ENCODE measurements around the gene SLC1A7.

Gene SLC1A7

GRCh38 chr1:53180226-53180625 lies 37.8 kb upstream of the SLC1A7 start:
- Histone ChIP-seq H3K9me3 (replicated peaks; ENCODE audit: low read length) (no peaks in the 10 kb centered on the region), H3K4me1 (ENCODE audit: control insufficient read depth, insufficient read depth, low read length) (peaks cover 3% of the 10 kb centered on the region), H3K4me2 (ENCODE audit: low read length) (no peak overlapping the region), H3K36me3 (ENCODE audit: insufficient read depth, low read length) (no peaks in the 10 kb centered on the region), H3K9ac (ENCODE audit: low read depth, low read length) (no peak overlapping the region), H3K4me3 (ENCODE audit: low read length) (no peak overlapping the region), H3K27me3 (ENCODE audit: control insufficient read depth, insufficient read depth, low read length) (peaks cover 30% of the 10 kb centered on the region)

DNA sequence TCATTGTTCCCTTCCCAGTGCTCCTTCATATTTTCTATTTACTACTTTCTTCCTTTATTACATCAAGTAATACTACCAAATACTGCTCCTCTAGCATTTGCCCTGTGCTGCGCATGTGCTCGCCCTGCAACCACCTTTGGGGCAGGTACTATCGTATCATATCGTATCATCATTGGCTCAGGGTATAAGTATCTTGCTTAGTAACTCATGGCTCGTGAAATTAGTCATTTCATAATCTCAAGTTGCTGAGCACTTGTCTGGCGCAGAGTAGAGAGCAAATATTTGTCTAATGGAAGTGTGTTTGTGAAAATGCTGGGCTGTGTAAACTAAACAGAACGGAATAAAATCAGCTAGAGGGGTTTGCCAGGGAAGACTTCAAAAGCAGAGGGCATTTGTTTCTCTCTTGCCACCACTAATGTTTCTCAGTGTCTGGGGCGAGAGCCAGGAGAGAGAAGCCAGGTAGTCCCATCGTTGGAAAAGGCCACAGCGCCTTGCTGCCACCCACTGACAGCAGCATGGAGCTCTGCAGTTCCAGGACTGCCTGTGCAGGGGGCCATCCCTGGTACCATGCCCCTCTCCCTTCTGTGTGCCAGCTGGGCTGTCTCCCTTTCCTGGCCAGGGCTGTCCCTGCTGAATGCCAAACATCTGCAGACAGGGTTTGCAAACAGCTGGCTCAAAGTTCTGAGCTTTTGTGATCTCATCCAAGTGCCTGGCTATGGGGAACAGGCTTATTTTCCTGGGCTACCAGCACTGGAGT lies 34.2 kb upstream of the SLC1A7 start:
- H3K27me3 ChIP-seq (ENCODE audit: control insufficient read depth, insufficient read depth, low read length): peaks cover 30% of the 10 kb centered on the region
- no peak overlapping the region for H3K9ac ChIP-seq (ENCODE audit: low read depth, low read length)
- no peaks in the 10 kb centered on the region for H3K9me3 ChIP-seq (replicated peaks; ENCODE audit: low read length)
- H3K4me1 ChIP-seq (ENCODE audit: control insufficient read depth, insufficient read depth, low read length): peaks cover 7% of the 10 kb centered on the region
- no peak overlapping the region for H3K4me3 ChIP-seq (ENCODE audit: low read length)
- no peak overlapping the region for H3K4me2 ChIP-seq (ENCODE audit: low read length)
- no peaks in the 10 kb centered on the region for H3K36me3 ChIP-seq (ENCODE audit: insufficient read depth, low read length)

DNA sequence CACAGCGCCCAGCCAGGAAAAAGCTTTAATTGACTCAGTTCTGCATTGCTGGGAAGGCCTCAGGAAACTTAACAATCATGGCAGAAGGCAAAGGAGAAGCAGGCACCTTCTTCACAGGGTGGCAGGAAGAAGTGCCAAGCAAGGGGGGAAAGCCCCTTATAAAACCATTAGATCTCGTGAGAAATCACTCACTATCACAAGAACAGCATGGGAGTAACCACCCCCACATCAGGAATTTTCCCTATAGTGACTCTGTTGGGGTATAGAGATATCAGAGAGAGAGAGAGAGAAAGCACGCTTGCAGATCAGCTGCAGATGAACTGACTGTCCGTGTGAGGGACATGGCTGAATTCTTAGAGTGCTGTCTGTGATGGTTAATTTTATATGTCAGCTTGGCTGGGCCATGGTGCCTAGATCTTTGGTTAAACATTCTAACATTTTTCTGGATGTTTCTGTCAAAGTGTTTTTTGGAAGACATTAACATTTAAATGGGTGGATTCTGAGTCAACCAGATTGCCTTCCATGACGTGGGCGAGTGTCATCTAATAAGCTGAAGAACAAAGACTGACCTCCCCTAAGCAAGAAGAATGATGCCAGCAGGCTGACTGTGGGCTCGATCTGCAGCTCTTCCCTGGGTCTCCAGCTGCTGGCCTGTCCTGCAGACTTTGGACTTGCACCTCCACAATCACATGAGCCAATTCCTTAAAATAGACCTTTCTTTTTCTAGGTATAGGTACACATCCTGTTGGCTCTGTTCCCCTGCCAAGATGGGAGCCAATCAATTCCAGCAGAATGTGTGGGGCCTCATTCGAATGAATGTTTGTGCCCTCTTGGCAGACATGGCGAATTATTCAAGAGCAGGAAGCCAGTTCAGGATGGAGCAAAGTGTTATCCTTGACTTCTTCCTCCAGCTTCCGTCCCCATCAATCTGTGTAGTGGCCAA lies 32.8 kb upstream of the SLC1A7 start:
- Histone ChIP-seq H3K27me3 (ENCODE audit: control insufficient read depth, insufficient read depth, low read length) (peaks cover 23% of the 10 kb centered on the region), H3K4me3 (ENCODE audit: low read length) (no peak overlapping the region), H3K36me3 (ENCODE audit: insufficient read depth, low read length) (no peaks in the 10 kb centered on the region), H3K4me1 (ENCODE audit: control insufficient read depth, insufficient read depth, low read length) (peaks cover 7% of the 10 kb centered on the region), H3K9ac (ENCODE audit: low read depth, low read length) (no peak overlapping the region), H3K9me3 (replicated peaks; ENCODE audit: low read length) (no peaks in the 10 kb centered on the region), H3K4me2 (ENCODE audit: low read length) (no peak overlapping the region)

GRCh38 chr1:53172426-53173128 lies 30.1 kb upstream of the SLC1A7 start:
- H3K9me3 ChIP-seq (replicated peaks; ENCODE audit: low read length): no peaks in the 10 kb centered on the region
- H3K4me1 ChIP-seq (ENCODE audit: control insufficient read depth, insufficient read depth, low read length): peaks cover 7% of the 10 kb centered on the region
- H3K4me3 ChIP-seq (ENCODE audit: low read length): no peak overlapping the region
- H3K4me2 ChIP-seq (ENCODE audit: low read length): peak overlapping the region; percentile 36
- no peak overlapping the region for H3K9ac ChIP-seq (ENCODE audit: low read depth, low read length)
- H3K36me3 ChIP-seq (ENCODE audit: insufficient read depth, low read length): no peaks in the 10 kb centered on the region
- H3K27me3 ChIP-seq (ENCODE audit: control insufficient read depth, insufficient read depth, low read length): peaks cover 20% of the 10 kb centered on the region

- no peaks in the 10 kb centered on the region for H3K9me3 ChIP-seq (replicated peaks; ENCODE audit: low read length)
- H3K9ac ChIP-seq (ENCODE audit: low read depth, low read length): no peak overlapping the region
- H3K4me2 ChIP-seq (ENCODE audit: low read length): no peak overlapping the region
- no peak overlapping the region for H3K4me3 ChIP-seq (ENCODE audit: low read length)
- H3K4me1 ChIP-seq (ENCODE audit: control insufficient read depth, insufficient read depth, low read length): no peaks in the 10 kb centered on the region
- H3K36me3 ChIP-seq (ENCODE audit: insufficient read depth, low read length): no peaks in the 10 kb centered on the region
- H3K27me3 ChIP-seq (ENCODE audit: control insufficient read depth, insufficient read depth, low read length): peaks cover 39% of the 10 kb centered on the region
Measured at GRCh38 chr1:53166912-53167311, 24.5 kb upstream of the SLC1A7 start.

GRCh38 chr1:53166366-53166765 lies 23.9 kb upstream of the SLC1A7 start:
- Histone ChIP-seq H3K36me3 (ENCODE audit: insufficient read depth, low read length) (no peaks in the 10 kb centered on the region), H3K4me3 (ENCODE audit: low read length) (no peak overlapping the region), H3K27me3 (ENCODE audit: control insufficient read depth, insufficient read depth, low read length) (peaks cover 39% of the 10 kb centered on the region), H3K4me1 (ENCODE audit: control insufficient read depth, insufficient read depth, low read length) (no peaks in the 10 kb centered on the region), H3K9ac (ENCODE audit: low read depth, low read length) (no peak overlapping the region), H3K4me2 (ENCODE audit: low read length) (no peak overlapping the region), H3K9me3 (replicated peaks; ENCODE audit: low read length) (no peaks in the 10 kb centered on the region)

DNA sequence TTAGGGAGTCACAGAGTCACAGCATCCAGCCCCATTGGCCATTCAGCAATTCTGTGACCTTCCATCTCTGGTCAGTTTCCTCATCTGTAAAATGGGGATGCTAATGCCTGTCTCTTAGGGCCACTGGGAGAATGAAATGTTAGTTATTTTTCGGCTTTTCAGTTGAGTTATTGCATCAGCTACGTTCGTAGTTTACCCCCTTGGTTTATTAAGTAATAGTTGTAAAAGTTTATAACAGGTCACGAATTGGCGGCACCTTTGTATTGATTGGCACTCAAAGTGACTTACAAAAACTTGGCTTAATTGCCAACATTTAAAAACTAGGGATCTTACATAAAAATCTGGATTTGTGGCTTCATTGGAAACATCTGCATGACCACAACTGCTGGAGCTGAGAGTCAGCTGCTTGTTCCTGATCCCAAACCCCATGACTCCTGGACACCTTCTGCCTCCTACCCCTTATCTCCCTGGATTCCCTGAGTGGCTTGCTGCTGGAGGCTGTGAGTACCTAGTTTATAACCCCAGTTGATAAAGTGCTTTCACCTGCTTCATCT lies 23.0 kb upstream of the SLC1A7 start:
- Histone ChIP-seq H3K36me3 (ENCODE audit: insufficient read depth, low read length) (no peaks in the 10 kb centered on the region), H3K9me3 (replicated peaks; ENCODE audit: low read length) (no peaks in the 10 kb centered on the region), H3K4me2 (ENCODE audit: low read length) (no peak overlapping the region), H3K4me3 (ENCODE audit: low read length) (no peak overlapping the region), H3K4me1 (ENCODE audit: control insufficient read depth, insufficient read depth, low read length) (no peaks in the 10 kb centered on the region), H3K27me3 (ENCODE audit: control insufficient read depth, insufficient read depth, low read length) (peaks cover 39% of the 10 kb centered on the region), H3K9ac (ENCODE audit: low read depth, low read length) (no peak overlapping the region)

GRCh38 chr1:53163291-53163768 lies 20.9 kb upstream of the SLC1A7 start:
- Histone ChIP-seq H3K9ac (ENCODE audit: low read depth, low read length) (no peak overlapping the region), H3K4me1 (ENCODE audit: control insufficient read depth, insufficient read depth, low read length) (no peaks in the 10 kb centered on the region), H3K4me2 (ENCODE audit: low read length) (no peak overlapping the region), H3K27me3 (ENCODE audit: control insufficient read depth, insufficient read depth, low read length) (peaks cover 39% of the 10 kb centered on the region), H3K36me3 (ENCODE audit: insufficient read depth, low read length) (no peaks in the 10 kb centered on the region), H3K4me3 (ENCODE audit: low read length) (no peak overlapping the region), H3K9me3 (replicated peaks; ENCODE audit: low read length) (no peaks in the 10 kb centered on the region)

- Histone ChIP-seq H3K4me3 (ENCODE audit: low read length) (no peak overlapping the region), H3K4me2 (ENCODE audit: low read length) (no peak overlapping the region), H3K9me3 (replicated peaks; ENCODE audit: low read length) (no peaks in the 10 kb centered on the region), H3K27me3 (ENCODE audit: control insufficient read depth, insufficient read depth, low read length) (peaks cover 39% of the 10 kb centered on the region), H3K9ac (ENCODE audit: low read depth, low read length) (no peak overlapping the region), H3K4me1 (ENCODE audit: control insufficient read depth, insufficient read depth, low read length) (no peaks in the 10 kb centered on the region), H3K36me3 (ENCODE audit: insufficient read depth, low read length) (no peaks in the 10 kb centered on the region)
Measured at GRCh38 chr1:53162621-53163020, 20.2 kb upstream of the SLC1A7 start.

DNA sequence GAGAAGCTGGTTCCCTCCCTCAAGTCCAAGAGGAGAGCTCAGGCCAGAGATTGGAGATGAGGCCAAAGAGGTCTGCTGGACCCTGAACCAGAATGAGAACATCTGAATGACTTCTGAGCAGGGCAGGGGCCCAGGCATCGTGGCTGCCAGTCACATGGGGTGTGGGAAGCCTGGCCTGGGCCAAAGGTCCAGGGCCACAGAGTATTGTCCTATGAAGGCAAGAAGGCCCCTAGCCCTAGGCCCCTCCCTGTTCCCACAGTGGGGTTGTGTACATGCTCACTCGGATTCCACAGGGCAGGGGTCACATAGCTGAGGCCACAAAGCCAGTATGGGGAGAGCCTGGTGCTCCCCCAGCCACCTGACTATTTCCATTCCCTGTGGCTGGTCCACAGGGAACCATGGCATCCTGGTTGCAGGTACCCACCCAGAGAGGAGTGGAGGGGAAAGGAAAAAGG lies 18.5 kb upstream of the SLC1A7 start:
- Histone ChIP-seq H3K4me3 (ENCODE audit: low read length) (no peak overlapping the region), H3K27me3 (ENCODE audit: control insufficient read depth, insufficient read depth, low read length) (peaks cover 28% of the 10 kb centered on the region), H3K4me2 (ENCODE audit: low read length) (no peak overlapping the region), H3K9me3 (replicated peaks; ENCODE audit: low read length) (no peaks in the 10 kb centered on the region), H3K4me1 (ENCODE audit: control insufficient read depth, insufficient read depth, low read length) (no peaks in the 10 kb centered on the region), H3K36me3 (ENCODE audit: insufficient read depth, low read length) (no peaks in the 10 kb centered on the region), H3K9ac (ENCODE audit: low read depth, low read length) (no peak overlapping the region)

DNA sequence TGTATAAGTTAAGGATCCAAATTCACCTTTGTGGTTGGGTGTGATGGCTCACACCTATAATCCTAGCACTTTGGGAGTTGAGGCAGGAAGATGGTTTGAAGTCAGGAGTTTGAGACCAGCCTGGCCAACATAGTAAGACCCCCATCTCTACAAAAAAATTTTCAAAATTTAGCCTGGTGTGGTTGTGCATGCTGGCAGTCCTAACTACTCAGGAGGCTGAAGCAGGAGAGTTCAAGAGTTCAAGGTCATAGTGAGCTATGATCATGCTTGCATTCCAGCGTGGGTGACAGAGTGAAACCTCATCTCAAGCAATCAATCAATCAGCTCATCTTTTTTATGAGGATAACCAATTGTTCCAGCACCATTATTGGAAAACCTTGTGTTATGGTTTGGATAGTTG lies 16.5 kb upstream of the SLC1A7 start:
- Histone ChIP-seq H3K4me2 (ENCODE audit: low read length) (no peak overlapping the region), H3K27me3 (ENCODE audit: control insufficient read depth, insufficient read depth, low read length) (peaks cover 13% of the 10 kb centered on the region), H3K4me1 (ENCODE audit: control insufficient read depth, insufficient read depth, low read length) (no peaks in the 10 kb centered on the region)

More for the DNA sequence above, 16.5 kb upstream of the SLC1A7 start:
- Histone ChIP-seq H3K4me3 (ENCODE audit: low read length) (no peak overlapping the region), H3K9ac (ENCODE audit: low read depth, low read length) (no peak overlapping the region), H3K9me3 (replicated peaks; ENCODE audit: low read length) (no peaks in the 10 kb centered on the region), H3K36me3 (ENCODE audit: insufficient read depth, low read length) (no peaks in the 10 kb centered on the region)
